ENCODE results near the gene NOX5. TPM values are rescaled to one million over a fixed set of nuclear protein-coding genes. Genes with fewer than 3 reads are reported as not detected.

The NOX5 gene
- total RNA-seq, 1 experiment from 2014 or later, result not detected

- CTCF ChIA-PET, result no interaction called here
- DNase-seq (ENCODE audit: low spot score), result no peak
- no peaks in the 10 kb centered on the region for H3K9me3 ChIP-seq (ENCODE audit: low read depth, low read length, poor library complexity, severe bottlenecking)
- POLR2A ChIA-PET (ENCODE audit: low non-redundant PET), result no interaction called here
- no peaks in the 10 kb centered on the region for H3K4me1 ChIP-seq (ENCODE audit: insufficient read depth, low read length, poor library complexity, severe bottlenecking)
- H3K36me3 ChIP-seq (ENCODE audit: insufficient read depth, low read length, poor library complexity, severe bottlenecking), result no peaks in the 10 kb centered on the region
- no peak overlapping the region for H3K4me3 ChIP-seq (ENCODE audit: low read depth, low read length, poor library complexity, severe bottlenecking)
- TF ChIP-seq CTCF (conservative IDR thresholded peaks at IDR 0.05; ENCODE audit: low read depth, low read length) (no peak), EZH2 (IDR thresholded peaks at IDR 0.05; ENCODE audit: borderline replicate concordance, low read depth, low read length, poor library complexity, severe bottlenecking) (no peak)
- no TSS peak for BruUV-seq (replicated peaks)
- no peak overlapping the region for H3K27ac ChIP-seq (ENCODE audit: low read depth, low read length, poor library complexity, severe bottlenecking)
- no peaks in the 10 kb centered on the region for H3K27me3 ChIP-seq (replicated peaks; ENCODE audit: insufficient read depth, low read depth, low read length, poor library complexity)
- intact Hi-C loops (cut with micrococcal nuclease; ENCODE audit: unreplicated experiment), result no loop called here
These were observed 3.5 kb downstream of the NOX5 start for GRCh38 chr15:69017978-69018377.

- intact Hi-C loops (cut with micrococcal nuclease; ENCODE audit: unreplicated experiment), result no loop called here
- no peaks in the 10 kb centered on the region for H3K36me3 ChIP-seq (ENCODE audit: insufficient read depth, low read length, poor library complexity, severe bottlenecking)
- ChIA-PET CTCF (no interaction called here), POLR2A (ENCODE audit: low non-redundant PET) (no interaction called here)
- BruUV-seq (replicated peaks), result no TSS peak
- DNase-seq (ENCODE audit: low spot score), result no peak
- no peak overlapping the region for H3K4me3 ChIP-seq (ENCODE audit: low read depth, low read length, poor library complexity, severe bottlenecking)
- TF ChIP-seq CTCF (conservative IDR thresholded peaks at IDR 0.05; ENCODE audit: low read depth, low read length) (no peak), EZH2 (IDR thresholded peaks at IDR 0.05; ENCODE audit: borderline replicate concordance, low read depth, low read length, poor library complexity, severe bottlenecking) (no peak)
- no peaks in the 10 kb centered on the region for H3K27me3 ChIP-seq (replicated peaks; ENCODE audit: insufficient read depth, low read depth, low read length, poor library complexity)
- H3K27ac ChIP-seq (ENCODE audit: low read depth, low read length, poor library complexity, severe bottlenecking), result no peak overlapping the region
- no peaks in the 10 kb centered on the region for H3K4me1 ChIP-seq (ENCODE audit: insufficient read depth, low read length, poor library complexity, severe bottlenecking)
- no peaks in the 10 kb centered on the region for H3K9me3 ChIP-seq (ENCODE audit: low read depth, low read length, poor library complexity, severe bottlenecking)
These were observed 4.5 kb downstream of the NOX5 start for GRCh38 chr15:69018951-69019350.

- Histone ChIP-seq H3K4me1 (ENCODE audit: insufficient read depth, low read length, poor library complexity, severe bottlenecking) (no peaks in the 10 kb centered on the region), H3K4me3 (ENCODE audit: low read depth, low read length, poor library complexity, severe bottlenecking) (no peak overlapping the region), H3K9me3 (ENCODE audit: low read depth, low read length, poor library complexity, severe bottlenecking) (no peaks in the 10 kb centered on the region), H3K27me3 (replicated peaks; ENCODE audit: insufficient read depth, low read depth, low read length, poor library complexity) (no peaks in the 10 kb centered on the region), H3K36me3 (ENCODE audit: insufficient read depth, low read length, poor library complexity, severe bottlenecking) (no peaks in the 10 kb centered on the region), H3K27ac (ENCODE audit: low read depth, low read length, poor library complexity, severe bottlenecking) (no peak overlapping the region)
- no peak for DNase-seq (ENCODE audit: low spot score)
- intact Hi-C loops (cut with micrococcal nuclease; ENCODE audit: unreplicated experiment), result no loop called here
- POLR2A ChIA-PET (ENCODE audit: low non-redundant PET), result no interaction called here
- CTCF ChIA-PET, result interaction anchor here (1.6 kb wide), 2 partner anchors 9 to 10 kb away, joined by 4 to 5 read pairs; no protein-coding TSS in a partner anchor
- BruUV-seq (replicated peaks), result no TSS peak
- TF ChIP-seq EZH2 (IDR thresholded peaks at IDR 0.05; ENCODE audit: borderline replicate concordance, low read depth, low read length, poor library complexity, severe bottlenecking), result no peak
- no peak for TF ChIP-seq CTCF (conservative IDR thresholded peaks at IDR 0.05; ENCODE audit: low read depth, low read length)
These were observed 7.4 kb downstream of the NOX5 start for GRCh38 chr15:69021895-69022294.
